T-helper 1 cell treated with Interleukin-12 subunit alpha and Interleukin-12 subunit beta and Interleukin-4 antibody, amounts not matched to agents 30 μg/mL and 1 μg/mL, for 36 hours (primary cell): ENCODE results near the gene PPP1R3D.

ENCODE experiments used
- H3K27ac Mint-ChIP-seq: one replicate; pipeline ENCODE4 v1.8.0; 2021; ENCODE audit warnings: mild to moderate bottlenecking, mixed read lengths
- H3K27me3 Mint-ChIP-seq: one replicate; pipeline ENCODE4 v1.8.0; 2021; ENCODE audit warnings: low read depth, mixed read lengths
- H3K36me3 Mint-ChIP-seq: one replicate; pipeline ENCODE4 v1.8.0; 2021; ENCODE audit warnings: low read depth, mixed read lengths
- H3K4me1 Mint-ChIP-seq: one replicate; pipeline ENCODE4 v1.8.0; 2021; ENCODE audit warnings: low read depth, mixed read lengths
- H3K4me3 Mint-ChIP-seq: one replicate; pipeline ENCODE4 v1.8.0; 2021; ENCODE audit warnings: mild to moderate bottlenecking, moderate library complexity, mixed read lengths
- H3K9me3 Mint-ChIP-seq: one replicate; pipeline ENCODE4 v1.8.0; 2021; ENCODE audit warnings: mixed read lengths

PPP1R3D gene

GRCh38 chr20:59940129-59940955 is at the start of gene PPP1R3D, which contains the start of gene FAM217B:
Gene PPP1R3D (minus strand): TSS chr20:59940305. CDS start chr20:59939931, 374 bp downstream.
Gene FAM217B (plus strand): TSS chr20:59940389. CDS start chr20:59943944, 3,555 bp downstream.
- Mint-ChIP-seq H3K36me3 (peaks cover 25% of the 10 kb centered on the region), H3K4me1 (peaks cover 32% of the 10 kb centered on the region), H3K27ac (peak within 1 kb of the TSS; percentile 98), H3K4me3 (peak within 1 kb of the TSS; percentile 98), H3K27me3 (no peaks in the 10 kb centered on the region), H3K9me3 (no peaks in the 10 kb centered on the region)

- Mint-ChIP-seq H3K36me3 (no peaks in the 10 kb centered on the region), H3K27ac (no peak overlapping the region), H3K4me1 (no peaks in the 10 kb centered on the region), H3K4me3 (no peak overlapping the region), H3K27me3 (no peaks in the 10 kb centered on the region), H3K9me3 (no peaks in the 10 kb centered on the region)
Observed at GRCh38 chr20:59988141-59988540, 48.0 kb upstream of the PPP1R3D start.

- Mint-ChIP-seq H3K4me1 (no peaks in the 10 kb centered on the region), H3K4me3 (no peak overlapping the region), H3K36me3 (no peaks in the 10 kb centered on the region), H3K9me3 (no peaks in the 10 kb centered on the region), H3K27ac (no peak overlapping the region), H3K27me3 (no peaks in the 10 kb centered on the region)
Observed at GRCh38 chr20:59987135-59987534, 47.0 kb upstream of the PPP1R3D start.

GRCh38 chr20:59985864-59986263 is 45.8 kb upstream of the PPP1R3D start:
- no peaks in the 10 kb centered on the region for H3K27me3 Mint-ChIP-seq
- no peak overlapping the region for H3K4me3 Mint-ChIP-seq
- no peaks in the 10 kb centered on the region for H3K36me3 Mint-ChIP-seq
- H3K9me3 Mint-ChIP-seq = no peaks in the 10 kb centered on the region
- H3K27ac Mint-ChIP-seq = no peak overlapping the region
- H3K4me1 Mint-ChIP-seq = no peaks in the 10 kb centered on the region

GRCh38 chr20:59985164-59985563 is 45.1 kb upstream of the PPP1R3D start:
- Mint-ChIP-seq H3K9me3 (no peaks in the 10 kb centered on the region), H3K4me1 (no peaks in the 10 kb centered on the region), H3K27ac (no peak overlapping the region), H3K27me3 (no peaks in the 10 kb centered on the region), H3K36me3 (no peaks in the 10 kb centered on the region), H3K4me3 (no peak overlapping the region)

GRCh38 chr20:59984541-59984940 is 44.4 kb upstream of the PPP1R3D start:
- Mint-ChIP-seq H3K9me3 (no peaks in the 10 kb centered on the region), H3K36me3 (no peaks in the 10 kb centered on the region), H3K4me3 (no peak overlapping the region), H3K27me3 (no peaks in the 10 kb centered on the region), H3K27ac (no peak overlapping the region), H3K4me1 (no peaks in the 10 kb centered on the region)

GRCh38 chr20:59983076-59983475 is 43.0 kb upstream of the PPP1R3D start:
- H3K36me3 Mint-ChIP-seq = no peaks in the 10 kb centered on the region
- no peak overlapping the region for H3K27ac Mint-ChIP-seq
- no peaks in the 10 kb centered on the region for H3K27me3 Mint-ChIP-seq
- H3K4me1 Mint-ChIP-seq = no peaks in the 10 kb centered on the region
- H3K9me3 Mint-ChIP-seq = no peaks in the 10 kb centered on the region
- H3K4me3 Mint-ChIP-seq = no peak overlapping the region

- H3K27ac Mint-ChIP-seq = no peak overlapping the region
- H3K36me3 Mint-ChIP-seq = no peaks in the 10 kb centered on the region
- H3K27me3 Mint-ChIP-seq = no peaks in the 10 kb centered on the region
- H3K4me1 Mint-ChIP-seq = no peaks in the 10 kb centered on the region
- no peak overlapping the region for H3K4me3 Mint-ChIP-seq
- H3K9me3 Mint-ChIP-seq = no peaks in the 10 kb centered on the region
Observed at GRCh38 chr20:59977086-59977485, 37.0 kb upstream of the PPP1R3D start.

GRCh38 chr20:59976156-59976782 is 36.2 kb upstream of the PPP1R3D start:
- H3K4me1 Mint-ChIP-seq = no peaks in the 10 kb centered on the region
- H3K4me3 Mint-ChIP-seq = no peak overlapping the region
- H3K27me3 Mint-ChIP-seq = no peaks in the 10 kb centered on the region
- H3K36me3 Mint-ChIP-seq = no peaks in the 10 kb centered on the region
- H3K27ac Mint-ChIP-seq = no peak overlapping the region
- H3K9me3 Mint-ChIP-seq = no peaks in the 10 kb centered on the region

GRCh38 chr20:59972037-59972801 is 32.1 kb upstream of the PPP1R3D start:
- H3K4me1 Mint-ChIP-seq = no peaks in the 10 kb centered on the region
- H3K4me3 Mint-ChIP-seq = no peak overlapping the region
- H3K27ac Mint-ChIP-seq = no peak overlapping the region
- no peaks in the 10 kb centered on the region for H3K27me3 Mint-ChIP-seq
- no peaks in the 10 kb centered on the region for H3K9me3 Mint-ChIP-seq
- H3K36me3 Mint-ChIP-seq = no peaks in the 10 kb centered on the region

GRCh38 chr20:59971428-59971827 is 31.3 kb upstream of the PPP1R3D start:
- no peaks in the 10 kb centered on the region for H3K27me3 Mint-ChIP-seq
- no peaks in the 10 kb centered on the region for H3K36me3 Mint-ChIP-seq
- no peak overlapping the region for H3K4me3 Mint-ChIP-seq
- no peak overlapping the region for H3K27ac Mint-ChIP-seq
- H3K4me1 Mint-ChIP-seq = no peaks in the 10 kb centered on the region
- H3K9me3 Mint-ChIP-seq = no peaks in the 10 kb centered on the region

GRCh38 chr20:59966428-59966827 is 26.3 kb upstream of the PPP1R3D start:
- Mint-ChIP-seq H3K27ac (no peak overlapping the region), H3K9me3 (no peaks in the 10 kb centered on the region), H3K36me3 (no peaks in the 10 kb centered on the region)

GRCh38 chr20:59962155-59962554 is 22.1 kb upstream of the PPP1R3D start:
- no peaks in the 10 kb centered on the region for H3K27me3 Mint-ChIP-seq
- no peaks in the 10 kb centered on the region for H3K36me3 Mint-ChIP-seq
- no peak overlapping the region for H3K4me3 Mint-ChIP-seq
- H3K27ac Mint-ChIP-seq = no peak overlapping the region
- no peaks in the 10 kb centered on the region for H3K9me3 Mint-ChIP-seq
- no peaks in the 10 kb centered on the region for H3K4me1 Mint-ChIP-seq

More at GRCh38 chr20:59966428-59966827, 26.3 kb upstream of the PPP1R3D start:
- H3K4me3 Mint-ChIP-seq = no peak overlapping the region
- H3K4me1 Mint-ChIP-seq = no peaks in the 10 kb centered on the region
- no peaks in the 10 kb centered on the region for H3K27me3 Mint-ChIP-seq

GRCh38 chr20:59961423-59961822 is 21.3 kb upstream of the PPP1R3D start:
- H3K27me3 Mint-ChIP-seq = no peaks in the 10 kb centered on the region
- H3K36me3 Mint-ChIP-seq = no peaks in the 10 kb centered on the region
- no peaks in the 10 kb centered on the region for H3K9me3 Mint-ChIP-seq
- H3K4me3 Mint-ChIP-seq = no peak overlapping the region
- no peak overlapping the region for H3K27ac Mint-ChIP-seq
- H3K4me1 Mint-ChIP-seq = no peaks in the 10 kb centered on the region
